Measurements from ENCODE around the gene ANKS1A.

DNA sequence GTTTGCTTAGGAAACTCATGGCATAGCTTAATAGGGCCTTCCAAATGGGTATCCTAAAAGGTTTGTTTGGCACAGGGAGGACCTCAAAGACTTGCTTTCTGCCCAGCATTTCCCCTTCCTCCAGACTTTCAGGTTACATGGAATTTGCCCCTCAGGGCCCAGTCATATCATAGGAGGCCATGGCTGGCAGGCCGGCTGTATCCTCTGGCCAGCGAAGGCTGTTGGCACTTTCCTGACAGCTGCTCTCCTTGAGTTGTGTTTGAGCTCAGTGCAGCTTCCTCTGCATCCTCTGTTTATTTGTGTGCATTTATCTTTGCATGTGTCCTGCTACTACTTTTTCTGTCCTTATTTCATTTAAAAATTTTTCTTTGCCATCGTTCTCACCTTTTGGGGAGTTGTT lies 90.9 kb downstream of the ANKS1A start:
- TF ChIP-seq ATF2 (CRISPR knock-in tag; IDR thresholded peaks at IDR 0.05; ENCODE audit: borderline replicate concordance, low read depth), result no peak
- TF ChIP-seq, protein P1, sequence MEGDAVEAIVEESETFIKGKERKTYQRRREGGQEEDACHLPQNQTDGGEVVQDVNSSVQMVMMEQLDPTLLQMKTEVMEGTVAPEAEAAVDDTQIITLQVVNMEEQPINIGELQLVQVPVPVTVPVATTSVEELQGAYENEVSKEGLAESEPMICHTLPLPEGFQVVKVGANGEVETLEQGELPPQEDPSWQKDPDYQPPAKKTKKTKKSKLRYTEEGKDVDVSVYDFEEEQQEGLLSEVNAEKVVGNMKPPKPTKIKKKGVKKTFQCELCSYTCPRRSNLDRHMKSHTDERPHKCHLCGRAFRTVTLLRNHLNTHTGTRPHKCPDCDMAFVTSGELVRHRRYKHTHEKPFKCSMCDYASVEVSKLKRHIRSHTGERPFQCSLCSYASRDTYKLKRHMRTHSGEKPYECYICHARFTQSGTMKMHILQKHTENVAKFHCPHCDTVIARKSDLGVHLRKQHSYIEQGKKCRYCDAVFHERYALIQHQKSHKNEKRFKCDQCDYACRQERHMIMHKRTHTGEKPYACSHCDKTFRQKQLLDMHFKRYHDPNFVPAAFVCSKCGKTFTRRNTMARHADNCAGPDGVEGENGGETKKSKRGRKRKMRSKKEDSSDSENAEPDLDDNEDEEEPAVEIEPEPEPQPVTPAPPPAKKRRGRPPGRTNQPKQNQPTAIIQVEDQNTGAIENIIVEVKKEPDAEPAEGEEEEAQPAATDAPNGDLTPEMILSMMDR (IDR thresholded peaks at IDR 0.05), result no peak
- TF ChIP-seq ZNF423 (CRISPR knock-in tag; IDR thresholded peaks at IDR 0.05), result no peak
- no peak for TF ChIP-seq KAT7 (CRISPR knock-in tag; IDR thresholded peaks at IDR 0.05; ENCODE audit: borderline replicate concordance)
- no peak for TF ChIP-seq ATF3 (CRISPR knock-in tag; conservative IDR thresholded peaks at IDR 0.05)
- TF ChIP-seq TEAD4 (CRISPR knock-in tag; IDR thresholded peaks at IDR 0.05), result no peak
- TF ChIP-seq, protein P2, sequence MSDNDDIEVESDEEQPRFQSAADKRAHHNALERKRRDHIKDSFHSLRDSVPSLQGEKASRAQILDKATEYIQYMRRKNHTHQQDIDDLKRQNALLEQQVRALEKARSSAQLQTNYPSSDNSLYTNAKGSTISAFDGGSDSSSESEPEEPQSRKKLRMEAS (CRISPR knock-in tag; IDR thresholded peaks at IDR 0.05), result no peak
- TF ChIP-seq, protein P3, sequence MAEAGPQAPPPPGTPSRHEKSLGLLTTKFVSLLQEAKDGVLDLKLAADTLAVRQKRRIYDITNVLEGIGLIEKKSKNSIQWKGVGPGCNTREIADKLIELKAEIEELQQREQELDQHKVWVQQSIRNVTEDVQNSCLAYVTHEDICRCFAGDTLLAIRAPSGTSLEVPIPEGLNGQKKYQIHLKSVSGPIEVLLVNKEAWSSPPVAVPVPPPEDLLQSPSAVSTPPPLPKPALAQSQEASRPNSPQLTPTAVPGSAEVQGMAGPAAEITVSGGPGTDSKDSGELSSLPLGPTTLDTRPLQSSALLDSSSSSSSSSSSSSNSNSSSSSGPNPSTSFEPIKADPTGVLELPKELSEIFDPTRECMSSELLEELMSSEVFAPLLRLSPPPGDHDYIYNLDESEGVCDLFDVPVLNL (CRISPR knock-in tag; IDR thresholded peaks at IDR 0.05; ENCODE audit: borderline replicate concordance, low read depth), result no peak

All from WTC11 (cell line).